Inflammatory macrophage treated with lipopolysaccharide for 4 hours (primary cell): ENCODE measurements around the gene CES4A.
"Not testable (repeated sequence)": the region's sequence is repeated elsewhere in the genome, so short reads cannot be mapped to it uniquely, and the experiment has no call there.

ENCODE experiments used
- DNase-seq: peaks from one replicate; pipeline ENCODE4 v3.0.0-alpha.2; 2020

CES4A gene

DNA sequence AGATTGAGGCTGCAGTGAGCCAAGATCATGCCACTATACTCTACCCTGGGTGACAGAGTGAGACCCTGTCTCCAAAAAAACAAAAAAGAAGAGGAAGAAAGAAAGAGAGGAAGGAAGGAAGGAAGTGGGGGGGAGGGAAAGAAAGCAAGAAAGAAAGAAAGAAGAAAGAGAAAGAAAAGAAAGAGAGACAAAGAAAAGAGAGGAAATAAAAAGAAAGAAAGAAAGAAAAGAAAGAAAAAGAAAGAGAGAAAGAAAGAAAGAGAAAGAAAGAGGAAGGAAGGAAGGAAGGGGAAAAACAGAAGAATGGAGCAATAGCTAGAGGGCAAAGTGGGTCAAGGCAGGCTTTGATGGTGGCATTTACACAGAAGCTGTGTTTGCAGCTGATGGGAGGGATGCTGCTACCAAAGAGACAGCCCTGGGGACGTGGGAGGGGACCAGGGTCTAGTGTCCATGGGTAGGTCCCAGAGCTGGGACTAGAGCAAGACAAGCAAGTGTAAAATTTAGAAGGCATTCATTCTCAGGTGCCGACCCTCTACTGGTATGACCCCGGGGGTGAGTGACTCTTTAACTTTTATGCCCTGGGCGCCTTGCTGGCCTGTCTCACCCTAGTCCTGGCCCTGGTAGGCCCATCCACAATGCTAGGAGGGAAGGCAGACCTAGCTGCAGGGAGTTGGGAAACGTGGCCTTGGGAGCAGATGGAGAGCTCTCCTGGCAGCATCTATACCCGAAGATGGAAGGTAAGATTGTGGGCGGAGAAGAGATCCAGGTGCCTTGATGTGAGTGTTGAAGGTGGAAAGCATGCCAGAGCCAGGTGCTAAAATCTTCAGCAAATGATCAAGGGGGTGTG lies 29.3 kb upstream of the CES4A start:
- DNase-seq: no peak

DNA sequence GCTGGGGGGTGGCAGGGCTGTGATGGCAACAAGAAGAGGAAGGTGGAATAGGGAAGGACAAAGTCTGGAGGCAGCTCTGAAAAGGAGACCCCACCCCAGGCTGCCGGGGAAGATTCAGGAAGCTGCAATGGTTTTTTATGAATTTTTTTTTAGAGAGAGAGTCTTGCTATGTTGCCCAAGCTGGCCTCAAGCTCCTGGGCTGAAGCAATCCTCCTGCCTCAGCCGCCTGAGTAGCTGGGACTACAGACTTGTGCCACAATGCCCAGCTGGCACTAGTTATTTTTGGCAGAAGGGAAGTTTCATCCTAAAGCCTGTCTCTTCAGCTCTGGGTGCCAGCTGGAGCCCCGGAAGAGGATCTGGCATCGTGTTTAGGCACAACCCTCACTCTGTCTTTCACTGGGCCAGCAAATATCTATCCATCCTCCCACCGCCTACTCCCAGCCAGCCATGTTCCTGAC lies 28.7 kb upstream of the CES4A start:
- DNase-seq: peak; percentile 51

DNA sequence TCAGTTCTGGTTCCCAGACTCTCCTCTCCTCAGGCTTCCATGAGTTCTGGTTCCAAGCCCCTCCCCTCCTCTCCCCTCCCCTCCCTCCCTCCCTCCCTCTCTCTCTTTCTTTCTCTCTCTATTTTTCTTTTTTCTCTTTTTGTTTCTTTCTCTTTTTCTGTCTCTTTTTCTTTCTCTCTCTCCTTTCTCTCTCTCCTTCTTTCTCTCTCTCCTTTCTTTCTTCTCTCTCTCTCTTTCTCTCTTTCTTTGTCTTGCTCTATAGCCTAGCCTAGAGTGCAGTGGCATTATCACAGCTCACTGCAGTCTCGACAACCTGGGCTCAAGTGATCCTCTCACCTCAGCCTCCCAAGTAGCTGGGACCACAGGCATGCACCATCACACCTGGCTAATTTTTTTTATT lies 28.1 kb upstream of the CES4A start:
- DNase-seq: no peak

DNA sequence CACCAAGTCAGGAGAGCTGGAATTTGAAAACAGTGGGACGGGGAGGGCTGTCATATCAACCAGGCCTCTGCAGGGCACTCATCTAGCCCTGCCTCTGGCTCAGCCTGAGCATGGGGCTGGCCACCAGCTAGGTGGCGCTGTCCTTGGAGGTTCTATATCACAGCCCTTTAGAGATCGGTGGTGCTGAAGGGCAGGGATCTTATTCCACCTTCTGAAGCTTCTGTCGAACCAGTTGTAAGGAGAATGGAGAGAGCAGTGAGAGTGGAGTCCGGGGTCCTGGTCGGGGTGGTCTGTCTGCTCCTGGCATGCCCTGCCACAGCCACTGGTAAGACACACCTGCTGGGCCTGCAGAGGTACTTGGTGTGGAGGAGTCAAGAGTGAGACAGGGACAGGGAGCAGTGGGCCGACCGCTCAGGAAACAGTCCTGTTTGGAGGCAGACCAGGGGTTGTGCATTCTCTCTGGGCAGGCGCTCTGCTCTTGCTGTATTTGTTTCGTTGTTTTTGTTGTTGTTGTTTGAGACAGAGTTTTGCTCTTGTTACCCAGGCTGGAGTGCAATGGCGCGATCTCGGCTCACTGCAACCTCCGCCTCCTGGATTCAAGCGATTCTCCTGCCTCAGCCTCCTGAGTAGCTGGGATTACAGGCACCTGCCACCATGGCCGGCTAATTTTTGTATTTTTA lies 27.2 kb upstream of the CES4A start, which contains the start of gene CES3:
Gene CES3, plus strand, starts transcription at position 202 of the 680 bp plus-strand sequence. Its CDS starts 42 bp downstream, at position 244.
- peak; percentile 68 for DNase-seq

DNA sequence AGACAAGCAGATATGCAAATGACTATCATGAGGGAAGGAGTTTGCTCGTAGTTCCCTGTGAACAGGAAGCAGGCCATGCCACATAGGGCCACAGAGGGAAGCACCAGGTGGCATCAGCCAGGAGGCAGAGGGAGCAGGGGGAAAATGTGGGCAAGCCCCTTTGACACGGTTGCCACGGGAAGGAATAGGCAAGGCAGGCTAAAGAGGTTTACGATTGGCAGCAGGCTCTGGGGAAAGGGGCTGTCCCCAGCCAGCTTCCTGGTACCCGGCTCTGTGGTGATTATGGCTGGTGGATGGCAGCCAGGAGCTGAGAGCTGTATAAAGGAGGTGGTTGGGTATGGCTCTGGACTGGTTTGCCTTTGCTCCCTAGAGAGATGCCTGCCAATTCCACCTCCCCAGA lies 26.5 kb upstream of the CES4A start:
- peak; percentile 40 for DNase-seq

DNA sequence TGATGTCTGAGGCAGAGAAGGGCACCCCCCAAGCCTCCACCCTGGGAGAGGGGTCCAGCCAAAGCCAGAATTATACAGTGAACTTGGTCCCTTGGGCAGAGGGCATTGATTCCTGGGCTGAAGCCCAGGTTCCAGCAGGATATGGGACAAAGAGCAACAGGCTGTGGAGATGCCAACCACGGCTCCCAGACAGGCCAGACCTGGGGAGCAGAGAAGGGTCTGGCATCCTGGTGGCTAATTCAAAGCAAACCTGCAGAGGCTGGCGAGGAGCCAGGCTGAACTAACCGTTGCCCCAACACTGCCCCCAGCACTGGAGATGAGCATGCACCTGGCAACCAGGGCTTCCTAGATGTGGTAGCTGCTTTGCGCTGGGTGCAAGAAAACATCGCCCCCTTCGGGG lies 24.3 kb upstream of the CES4A start:
- DNase-seq: no peak

DNA sequence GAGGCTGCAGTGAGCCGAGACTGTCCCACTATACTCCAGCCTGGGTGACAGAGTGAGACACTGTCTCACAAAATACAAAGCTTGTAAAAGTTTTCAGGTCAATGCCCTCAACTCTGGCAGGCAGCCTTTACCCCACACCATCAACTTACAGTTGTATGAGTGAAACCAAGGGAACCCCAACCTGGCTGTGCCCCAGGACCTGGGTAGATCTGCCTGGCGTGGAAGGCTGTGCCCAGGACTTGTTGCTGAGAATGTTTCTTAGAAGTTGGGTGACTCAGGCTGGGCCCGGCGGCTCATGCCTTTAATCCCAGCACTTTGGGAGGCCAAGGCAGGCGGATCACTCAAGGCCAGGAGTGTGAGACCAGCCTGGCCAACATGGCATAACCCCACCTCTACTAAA lies 19.5 kb upstream of the CES4A start:
- DNase-seq: no peak

DNA sequence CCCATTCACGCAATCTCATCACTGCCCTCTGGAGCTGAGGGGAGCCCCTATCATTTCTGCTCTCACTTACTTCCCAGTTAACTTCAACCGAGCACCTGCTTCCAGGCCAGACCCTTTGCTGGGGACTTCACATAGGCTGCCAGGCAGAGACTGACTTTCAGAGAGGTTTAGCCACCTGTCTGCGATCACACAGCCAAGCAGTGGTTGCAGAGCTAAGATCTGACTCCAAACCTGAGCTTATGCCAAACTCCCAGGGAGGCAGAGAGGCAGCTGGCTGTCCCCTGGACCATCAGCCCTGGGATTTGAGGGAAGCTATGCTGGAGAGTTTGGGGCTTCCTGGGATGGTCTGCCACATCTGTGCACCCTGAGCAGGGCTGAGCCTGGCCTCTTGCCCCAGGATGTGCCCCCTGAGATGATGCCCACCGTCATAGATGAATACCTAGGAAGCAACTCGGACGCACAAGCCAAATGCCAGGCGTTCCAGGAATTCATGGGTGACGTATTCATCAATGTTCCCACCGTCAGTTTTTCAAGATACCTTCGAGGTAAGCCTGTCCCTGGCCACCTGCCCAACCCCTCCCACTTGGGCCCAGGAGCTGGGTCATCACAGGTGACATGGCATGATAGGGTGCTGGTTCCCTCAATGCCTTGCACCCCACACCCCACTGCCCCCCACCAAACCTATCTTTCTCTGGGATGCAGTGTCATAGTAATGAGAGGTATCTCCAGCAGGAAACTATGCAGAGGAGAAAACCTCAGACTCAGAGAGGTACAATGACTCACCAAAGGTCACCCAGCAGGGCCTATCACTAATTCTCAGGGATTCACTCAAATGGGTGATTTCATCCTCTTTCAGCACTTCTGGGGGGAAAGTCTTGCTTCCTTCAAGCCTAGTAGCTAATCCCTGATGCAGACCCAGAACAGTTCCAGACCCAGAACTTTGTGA lies 17.3 kb upstream of the CES4A start:
- no peak for DNase-seq

DNA sequence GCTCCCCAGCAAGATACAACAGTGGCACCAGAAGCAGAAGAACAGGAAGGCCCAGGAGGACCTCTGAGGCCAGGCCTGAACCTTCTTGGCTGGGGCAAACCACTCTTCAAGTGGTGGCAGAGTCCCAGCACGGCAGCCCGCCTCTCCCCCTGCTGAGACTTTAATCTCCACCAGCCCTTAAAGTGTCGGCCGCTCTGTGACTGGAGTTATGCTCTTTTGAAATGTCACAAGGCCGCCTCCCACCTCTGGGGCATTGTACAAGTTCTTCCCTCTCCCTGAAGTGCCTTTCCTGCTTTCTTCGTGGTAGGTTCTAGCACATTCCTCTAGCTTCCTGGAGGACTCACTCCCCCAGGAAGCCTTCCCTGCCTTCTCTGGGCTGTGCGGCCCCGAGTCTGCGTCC lies 15.4 kb upstream of the CES4A start:
- DNase-seq: no peak

DNA sequence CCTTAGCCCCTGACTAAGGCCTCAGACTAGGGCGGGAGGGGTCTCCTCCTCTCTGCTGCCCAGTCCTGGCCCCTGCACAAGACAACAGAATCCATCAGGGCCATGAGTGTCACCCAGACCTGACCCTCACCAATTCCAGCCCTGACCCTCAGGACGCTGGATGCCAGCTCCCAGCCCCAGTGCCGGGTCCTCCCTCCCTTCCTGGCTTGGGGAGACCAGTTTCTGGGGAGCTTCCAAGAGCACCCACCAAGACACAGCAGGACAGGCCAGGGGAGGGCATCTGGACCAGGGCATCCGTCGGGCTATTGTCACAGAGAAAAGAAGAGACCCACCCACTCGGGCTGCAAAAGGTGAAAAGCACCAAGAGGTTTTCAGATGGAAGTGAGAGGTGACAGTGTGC lies 14.7 kb upstream of the CES4A start:
- DNase-seq: no peak

DNA sequence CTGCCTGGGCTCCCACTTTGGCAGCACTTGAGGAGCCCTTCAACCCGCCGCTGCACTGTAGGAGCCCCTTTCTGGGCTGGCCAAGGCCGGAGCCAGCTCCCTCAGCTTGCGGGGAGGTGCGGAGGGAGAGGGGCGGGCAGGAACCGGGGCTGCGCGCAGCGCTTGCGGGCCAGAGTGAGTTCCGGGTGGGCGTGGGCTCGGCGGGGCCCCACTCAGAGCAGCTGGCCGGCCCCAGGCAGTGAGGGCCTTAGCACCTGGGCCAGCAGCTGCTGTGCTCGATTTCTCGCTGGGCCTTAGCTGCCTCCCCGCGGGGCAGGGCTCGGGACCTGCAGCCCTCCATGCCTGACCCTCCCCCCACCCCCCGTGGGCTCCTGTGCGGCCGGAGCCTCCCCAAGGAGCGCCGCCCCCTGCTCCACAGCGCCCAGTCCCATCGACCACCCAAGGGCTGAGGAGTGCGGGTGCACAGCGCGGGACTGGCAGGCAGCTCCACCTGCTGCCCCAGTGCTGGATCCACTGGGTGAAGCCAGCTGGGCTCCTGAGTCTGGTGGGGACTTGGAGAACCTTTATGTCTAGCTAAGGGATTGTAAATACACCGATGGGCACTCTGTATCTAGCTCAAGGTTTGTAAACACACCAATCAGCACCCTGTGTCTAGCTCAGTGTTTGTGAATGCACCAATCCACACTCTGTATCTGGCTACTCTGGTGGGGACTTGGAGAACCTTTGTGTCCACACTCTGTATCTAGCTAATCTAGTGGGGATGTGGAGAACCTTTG lies 14.0 kb upstream of the CES4A start:
- DNase-seq: not testable (repeated sequence)

DNA sequence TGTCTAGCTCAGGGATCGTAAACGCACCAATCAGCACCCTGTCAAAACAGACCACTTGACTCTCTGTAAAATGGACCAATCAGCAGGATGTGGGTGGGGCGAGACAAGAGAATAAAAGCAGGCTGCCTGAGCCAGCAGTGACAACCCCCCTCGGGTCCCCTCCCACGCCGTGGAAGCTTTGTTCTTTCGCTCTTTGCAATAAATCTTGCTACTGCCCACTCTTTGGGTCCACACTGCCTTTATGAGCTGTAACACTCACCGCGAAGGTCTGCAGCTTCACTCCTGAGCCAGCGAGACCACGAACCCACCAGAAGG lies 13.5 kb upstream of the CES4A start:
- not testable (repeated sequence) for DNase-seq

DNA sequence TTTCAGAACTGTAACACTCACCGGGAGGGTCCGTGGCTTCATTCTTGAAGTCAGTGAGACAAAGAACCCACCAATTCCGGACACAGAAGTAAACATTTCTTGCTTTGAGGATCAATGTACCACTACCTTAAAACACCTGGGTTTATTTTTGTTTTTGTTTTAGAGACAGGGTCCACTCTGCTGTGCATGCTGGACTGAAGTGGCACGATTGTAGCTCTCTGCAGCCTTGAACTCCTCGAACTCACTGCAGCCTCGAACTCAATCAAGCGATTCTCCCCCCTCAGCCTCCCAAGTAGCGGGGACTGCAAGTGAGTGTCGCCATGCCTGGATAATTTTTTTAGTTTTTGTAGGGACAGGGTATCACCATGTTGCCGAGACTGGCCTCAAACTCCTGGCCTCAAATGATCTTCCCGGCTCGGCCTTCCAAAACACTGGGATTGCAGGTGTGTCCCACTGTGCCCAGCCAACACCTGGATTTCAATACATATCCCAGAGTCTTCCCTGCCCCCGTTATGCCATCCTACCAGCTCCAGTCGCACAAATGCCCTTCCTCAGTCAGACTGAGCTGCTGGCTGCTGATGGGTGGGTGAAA lies 13.0 kb upstream of the CES4A start:
- DNase-seq: no peak

DNA sequence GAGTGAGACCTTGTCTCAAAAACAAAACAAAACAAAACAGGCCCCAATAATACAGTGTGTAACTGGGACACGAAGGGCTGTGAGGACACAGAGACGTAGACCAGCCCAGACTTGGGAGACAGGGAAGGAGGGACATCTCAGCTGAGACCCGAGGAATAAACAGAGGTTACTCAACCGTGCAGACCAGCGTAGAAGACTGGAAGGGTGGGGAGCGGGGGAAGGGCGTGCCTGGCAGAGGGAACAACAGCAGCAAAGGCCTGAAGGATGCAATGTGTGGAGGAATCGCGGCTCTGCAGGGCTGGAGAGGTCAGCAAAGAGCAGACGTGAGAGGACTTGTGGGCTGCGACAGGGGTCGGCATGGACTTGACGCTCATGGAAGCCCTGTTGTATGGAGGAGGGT lies 11.6 kb upstream of the CES4A start:
- no peak for DNase-seq

DNA sequence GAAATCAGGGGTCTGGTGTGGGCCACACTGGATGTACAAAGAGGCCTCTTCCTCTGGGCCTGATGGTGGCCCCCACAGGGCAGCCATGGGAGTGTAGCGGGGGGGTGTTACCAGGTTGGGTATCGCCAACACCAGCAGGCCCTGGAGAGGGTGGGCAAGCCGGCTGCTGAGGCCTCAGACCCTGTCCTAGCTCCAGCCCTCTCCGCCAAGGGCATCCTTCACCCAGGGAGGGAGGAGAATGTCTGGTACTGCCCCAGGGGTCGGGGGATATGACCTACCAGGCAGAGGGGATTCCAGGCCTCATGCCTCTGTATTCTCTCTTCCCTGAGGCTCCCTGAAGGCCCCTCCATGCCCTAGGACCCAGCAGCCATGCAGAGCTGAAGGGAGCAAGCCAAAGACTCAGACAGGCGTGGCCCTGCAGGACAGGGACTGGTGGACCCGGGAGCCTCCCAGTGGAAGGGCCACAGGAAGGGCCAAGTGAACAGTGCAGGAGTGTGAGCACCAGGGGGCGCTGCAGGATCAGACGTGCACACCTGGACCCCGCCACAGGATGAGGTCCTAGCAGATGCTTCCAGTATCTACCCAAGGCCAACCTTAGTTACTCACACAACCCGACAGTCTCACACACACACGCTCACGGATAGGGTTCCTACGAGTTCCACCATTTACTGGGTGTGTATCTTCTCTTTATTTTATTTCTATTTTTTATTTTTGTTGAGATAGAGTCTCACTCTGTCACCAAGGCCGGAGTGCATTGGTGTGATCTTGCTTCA lies 10.9 kb upstream of the CES4A start:
- DNase-seq: peak; percentile 79

DNA sequence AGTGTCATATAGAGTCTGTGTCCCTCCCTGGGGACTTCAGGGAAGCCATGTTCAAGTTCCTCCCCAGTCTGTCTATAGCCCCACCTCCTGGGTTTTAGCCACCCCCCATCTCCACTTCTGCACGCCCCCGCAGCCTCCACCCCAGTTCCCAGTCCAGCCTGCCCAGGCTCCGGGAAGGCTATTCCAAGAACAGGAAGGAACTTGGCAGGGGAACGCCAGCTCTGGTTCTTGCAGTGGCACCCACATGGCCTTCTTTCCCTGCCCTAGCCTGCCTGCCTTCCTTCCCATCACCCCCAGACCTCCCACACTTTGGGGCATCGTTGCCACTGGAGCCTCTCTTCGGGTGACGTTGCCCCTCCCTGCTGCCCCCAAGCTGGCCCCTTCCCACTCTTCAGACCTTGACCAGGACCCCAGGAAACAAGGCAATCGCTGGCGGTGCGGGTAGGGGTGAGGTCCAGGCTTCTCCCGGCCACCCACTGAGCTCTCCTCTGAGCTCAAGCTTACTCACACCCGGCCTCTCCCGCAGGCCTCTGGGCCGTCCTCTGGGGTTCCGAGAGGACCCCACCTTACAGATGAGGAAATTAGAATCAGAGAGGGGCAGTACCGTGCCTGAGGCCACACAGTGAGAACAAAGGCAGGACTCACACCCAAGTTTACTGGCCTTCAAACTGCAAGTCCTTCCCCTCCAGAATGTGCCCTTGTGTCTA lies 9.2 kb upstream of the CES4A start:
- peak; percentile 69 for DNase-seq

DNA sequence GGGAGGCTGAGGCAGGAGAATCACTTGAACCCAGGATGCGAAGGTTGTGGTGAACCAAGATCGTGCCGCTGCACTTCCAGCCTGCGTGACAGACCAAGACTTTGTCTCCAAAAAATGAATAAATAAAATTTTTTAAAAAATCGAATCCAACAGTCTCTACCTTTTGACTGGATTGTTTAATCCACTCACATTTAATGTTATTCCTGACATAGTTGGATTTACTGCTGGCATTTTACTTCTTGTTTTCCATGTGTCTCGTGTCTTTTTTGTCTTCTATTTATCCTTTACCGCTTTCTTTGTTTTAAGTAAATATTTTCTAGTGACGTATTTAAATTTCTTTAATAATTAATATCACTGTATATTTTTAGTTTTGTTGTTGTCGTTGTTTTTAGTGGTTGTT lies 5.4 kb upstream of the CES4A start:
- no peak for DNase-seq

DNA sequence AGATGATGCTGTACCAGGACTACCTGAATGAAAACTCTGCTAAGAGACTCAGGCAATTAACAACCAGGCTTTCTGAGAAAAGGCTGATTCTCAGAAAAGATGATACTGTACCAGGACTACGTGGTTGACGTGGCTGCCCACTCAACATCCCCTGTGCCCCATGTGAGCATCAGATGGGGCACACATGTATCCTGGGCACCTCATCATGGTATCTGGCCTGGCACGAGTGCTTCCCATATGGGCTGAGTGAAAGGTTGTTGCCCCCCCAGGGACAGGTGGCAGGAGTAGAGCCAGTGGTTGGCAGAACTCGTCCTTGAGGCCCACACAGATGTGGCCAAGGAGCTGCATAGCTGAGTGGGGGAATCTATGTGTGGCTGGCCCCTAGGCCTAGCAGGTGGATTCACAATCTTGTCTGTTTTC lies 3.5 kb upstream of the CES4A start:
- DNase-seq: no peak

DNA sequence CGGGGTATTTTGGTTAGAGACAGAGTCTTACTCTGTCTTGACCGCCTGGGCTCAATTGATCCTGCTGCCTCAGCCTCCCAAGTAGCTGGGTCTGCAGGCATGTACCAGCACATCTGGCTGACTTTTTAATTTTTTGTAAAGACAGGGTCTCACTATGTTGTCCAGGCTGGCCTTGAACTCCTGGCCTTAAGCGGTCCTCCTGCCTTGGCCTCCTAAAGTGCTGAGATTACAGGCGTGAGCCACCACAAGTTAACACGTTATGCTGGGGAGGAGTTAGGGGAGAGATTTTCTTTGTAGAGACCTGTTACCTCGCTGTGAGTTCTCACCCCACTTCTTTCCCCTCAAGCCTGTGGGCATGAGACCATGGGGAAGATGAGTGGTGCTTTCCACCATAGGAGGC lies 1.8 kb upstream of the CES4A start:
- DNase-seq: no peak

DNA sequence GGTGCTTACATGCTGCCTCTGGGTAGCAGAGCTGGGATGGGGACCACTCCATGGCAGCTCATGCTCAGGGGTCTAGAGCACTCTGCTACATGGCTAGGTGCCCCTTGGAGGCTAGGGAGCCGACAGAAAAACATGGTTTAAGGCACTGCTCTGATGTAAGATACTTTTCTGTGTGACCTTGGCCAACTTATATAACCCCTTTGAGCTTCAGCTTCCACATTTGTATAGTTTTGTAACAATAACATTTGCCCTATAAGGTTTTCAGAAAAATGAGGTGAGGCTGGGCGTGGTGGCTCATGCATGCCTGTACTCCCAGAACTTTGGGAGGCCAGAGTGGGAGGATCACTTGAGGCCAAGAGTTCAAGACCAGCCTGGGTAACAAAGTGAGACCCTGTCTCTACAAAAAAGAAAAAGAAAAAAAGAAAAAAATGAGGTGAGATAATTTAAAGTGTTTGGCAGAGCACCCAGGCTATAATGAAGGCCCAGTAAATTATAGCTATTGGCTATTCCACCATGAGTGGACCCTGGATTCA lies 3.2 kb downstream of the CES4A start:
- no peak for DNase-seq
